HG03280 (cell line): Measurements from ENCODE around the gene RNF4.
"Not testable (repeated sequence)": the region's sequence is repeated elsewhere in the genome, so short reads cannot be mapped to it uniquely, and the experiment has no call there.

Source experiments
- ATAC-seq: cut with Tn5 transposase; IDR thresholded peaks from one replicate; pipeline ENCODE4 v1.9.1; 2021; ENCODE audit warnings: mild to moderate bottlenecking, moderate library complexity; ENCODE audit not compliant: unreplicated experiment

RNF4 gene

DNA sequence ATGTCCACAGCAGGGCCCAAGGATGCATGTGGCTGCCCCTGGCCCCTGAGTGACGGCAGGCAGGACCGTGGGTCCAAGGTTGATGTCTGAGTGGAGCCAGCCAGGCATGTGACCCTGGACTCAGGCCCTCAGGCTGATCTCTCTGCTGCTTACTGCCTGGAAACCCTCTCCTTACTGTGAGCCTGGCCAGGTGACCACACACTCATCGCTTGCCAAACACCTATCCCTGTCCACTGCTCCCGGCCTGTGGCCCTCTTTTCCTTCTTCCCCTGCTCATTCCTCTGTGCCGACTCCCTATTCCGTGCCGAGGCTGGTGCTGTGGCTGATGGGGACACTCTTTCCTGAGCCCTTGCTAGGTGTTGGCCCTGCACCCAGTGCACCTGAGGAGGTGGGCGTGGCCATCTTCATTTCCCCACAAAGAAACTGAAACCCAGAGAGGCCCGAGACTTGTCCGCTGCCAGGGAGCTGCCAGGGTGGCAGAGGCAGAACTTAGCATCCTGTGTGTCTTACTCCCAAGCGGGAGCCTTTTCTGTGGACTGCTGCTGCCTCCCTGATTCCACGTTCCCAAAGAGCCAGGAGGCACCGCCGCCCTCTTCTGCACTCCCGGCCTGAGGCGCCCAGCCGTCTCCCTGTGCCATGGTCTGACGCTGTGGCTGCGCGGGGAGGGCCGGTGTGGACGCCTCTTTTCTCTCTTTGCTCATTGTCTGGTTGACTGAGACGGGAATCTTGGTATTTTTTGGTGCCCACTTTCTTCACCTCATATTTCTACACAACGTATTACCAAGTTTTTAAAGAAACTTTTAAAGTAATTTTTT lies 11.2 kb upstream of the RNF4 start:
- no peak for ATAC-seq

DNA sequence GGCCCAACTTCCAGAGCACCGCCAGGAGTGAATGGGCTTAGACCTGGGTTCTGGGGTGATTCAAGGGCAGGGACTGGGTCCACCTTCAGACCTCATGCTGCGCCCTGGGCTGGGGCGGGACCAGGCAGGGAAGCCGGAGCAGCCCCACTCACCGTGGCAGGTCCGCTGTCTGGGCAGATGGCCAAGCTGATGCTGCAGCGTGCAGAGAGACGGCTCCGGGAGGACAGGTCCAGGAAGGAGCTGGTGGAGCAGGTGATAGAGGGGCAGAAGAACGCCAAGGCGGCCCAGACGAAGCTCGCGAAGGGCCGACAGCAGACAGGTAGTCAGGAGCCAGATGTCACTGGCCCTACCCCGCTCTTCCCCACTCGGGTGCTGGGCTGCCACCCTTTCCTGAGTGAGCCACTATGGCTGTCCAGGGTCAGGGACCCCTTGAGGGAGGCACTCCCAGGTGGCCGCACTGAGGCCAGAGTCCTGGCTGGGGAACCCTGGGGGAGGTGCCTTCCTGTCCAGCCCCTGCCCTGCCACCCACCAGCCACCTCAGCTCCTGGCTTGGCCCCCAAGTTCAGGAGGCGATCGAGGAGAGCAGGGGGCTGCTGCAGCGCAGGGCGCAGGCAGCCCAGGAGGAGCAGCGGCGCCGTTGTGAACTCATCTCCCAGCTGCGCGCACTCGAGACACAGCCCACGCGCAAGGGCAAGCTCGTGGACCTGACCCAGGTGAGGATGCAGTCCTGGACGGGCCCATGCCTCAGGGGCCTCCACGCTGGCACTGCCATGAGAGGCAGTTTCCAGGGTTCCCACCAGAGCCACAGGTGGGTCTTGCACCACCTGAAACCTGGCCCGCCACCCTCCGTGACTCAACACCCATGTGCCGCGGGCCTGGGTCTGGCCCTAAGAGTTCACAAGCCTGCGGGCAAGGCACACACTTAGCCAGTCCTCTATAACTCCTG lies 10.1 kb upstream of the RNF4 start:
- ATAC-seq = no peak

GRCh38 chr4:2459589-2460349 lies 9.1 kb upstream of the RNF4 start:
- no peak for ATAC-seq

DNA sequence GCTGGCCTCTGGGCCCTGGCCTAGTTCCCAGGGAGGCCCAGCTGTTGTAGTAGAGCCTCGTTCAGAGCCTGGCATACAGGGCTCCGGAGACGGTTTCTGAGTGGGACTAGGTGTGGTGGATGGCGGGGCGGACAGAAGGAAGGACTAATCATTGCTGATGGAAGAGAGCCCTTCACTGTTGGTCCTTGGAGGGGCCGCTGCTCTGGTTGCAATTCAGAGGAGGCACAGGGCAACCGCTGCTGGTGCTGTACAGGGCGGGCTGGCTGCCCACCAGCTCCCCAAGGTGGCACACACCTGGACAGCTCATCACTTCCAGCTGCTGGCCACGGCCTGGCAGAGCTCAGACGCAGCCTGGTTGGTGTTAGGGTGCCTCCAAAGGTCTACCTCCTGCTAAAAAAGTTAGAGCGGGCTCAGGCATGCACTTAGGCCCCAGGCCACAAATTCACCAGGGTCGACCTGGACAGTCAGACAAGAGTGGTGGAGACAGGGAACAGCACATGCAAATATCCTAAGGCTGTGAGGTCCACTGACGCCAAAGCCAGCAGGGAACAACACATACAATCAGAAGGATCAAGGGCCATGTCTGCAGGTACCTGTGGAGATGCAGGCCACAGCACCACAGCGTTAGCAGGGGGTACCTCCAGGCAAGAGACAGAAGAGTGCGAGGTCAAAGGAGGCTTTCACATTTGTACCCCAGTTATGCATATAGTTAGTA lies 7.5 kb upstream of the RNF4 start:
- ATAC-seq = no peak

DNA sequence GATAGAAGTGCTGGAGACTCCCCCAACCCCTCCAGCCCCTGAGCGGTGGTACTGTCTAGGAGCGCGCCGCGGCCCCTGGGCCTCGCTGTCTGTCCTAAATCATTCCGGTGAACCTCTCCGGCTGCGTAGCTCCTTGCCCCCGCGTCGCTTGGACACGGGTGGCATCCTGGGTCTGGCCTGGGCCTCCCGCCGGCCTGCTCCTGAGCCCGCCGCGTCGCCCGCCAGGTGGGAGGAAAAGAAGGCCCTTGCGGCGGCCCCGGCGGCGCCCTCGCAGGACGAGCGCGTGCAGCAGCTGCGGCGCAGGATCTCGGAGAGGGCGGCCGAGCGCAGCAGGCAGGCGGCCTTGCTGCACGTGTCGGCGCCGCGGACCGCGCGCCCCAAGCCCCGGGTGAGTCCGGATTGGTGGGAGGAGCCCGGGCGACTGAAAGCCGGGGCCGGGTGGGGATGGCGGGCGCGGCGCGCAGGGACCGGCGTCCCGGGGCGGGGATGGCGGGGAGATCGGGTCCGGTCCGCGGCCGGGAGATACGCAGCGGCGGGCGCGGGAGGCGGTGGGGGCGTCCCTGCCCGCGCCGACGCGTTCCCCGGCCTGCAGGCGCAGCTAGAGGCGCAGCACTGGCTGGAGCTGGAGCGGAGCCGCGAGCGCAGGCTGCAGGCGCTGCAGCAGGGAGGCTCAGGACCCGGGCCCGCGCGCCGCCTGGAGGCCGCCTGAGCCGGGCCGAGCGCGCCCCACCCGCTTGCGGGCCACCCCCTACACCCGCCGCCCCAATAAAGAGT lies 6.5 kb upstream of the RNF4 start:
- peak; percentile 82 for ATAC-seq

GRCh38 chr4:2462992-2463762 lies 5.7 kb upstream of the RNF4 start:
- ATAC-seq = no peak

DNA sequence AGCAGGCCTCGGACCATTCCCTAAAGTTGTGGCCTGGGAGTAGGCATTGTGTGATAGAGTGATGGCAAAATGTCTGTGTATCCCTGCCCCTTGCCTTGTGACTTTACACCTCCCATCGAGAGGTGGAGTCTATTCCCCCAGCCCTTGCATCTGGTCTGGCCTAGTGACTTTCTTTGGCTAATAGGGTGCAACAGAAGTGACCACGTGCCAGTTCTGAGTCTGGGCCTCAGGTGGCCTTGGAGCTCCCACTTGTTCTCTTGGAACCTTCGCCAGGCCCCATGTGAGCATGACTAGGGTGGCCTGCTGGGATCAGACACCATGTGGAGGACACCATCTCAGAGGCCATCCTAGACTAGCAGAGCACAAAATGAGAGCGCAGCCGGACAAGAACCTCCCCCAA lies 3.9 kb upstream of the RNF4 start:
- no peak for ATAC-seq

DNA sequence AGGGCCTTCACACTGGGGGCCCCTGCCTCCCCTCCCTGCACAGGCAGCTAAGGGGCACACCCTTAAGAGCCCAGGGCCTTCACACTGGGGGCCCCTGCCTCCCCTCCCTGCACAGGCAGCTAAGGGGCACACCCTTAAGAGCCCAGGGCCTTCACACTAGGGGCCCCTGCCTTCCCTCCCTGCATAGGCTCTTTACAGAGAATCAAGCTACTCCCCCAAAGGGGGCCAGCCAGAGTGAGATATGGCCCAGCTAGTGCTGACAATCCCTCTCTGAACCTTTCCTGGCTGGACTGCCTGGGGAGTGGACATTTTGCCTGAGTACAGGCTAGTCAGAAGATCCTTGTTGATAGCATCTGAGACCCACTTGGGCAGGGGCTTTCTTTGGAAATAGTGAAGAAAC lies 3.4 kb upstream of the RNF4 start:
- not testable (repeated sequence) for ATAC-seq

- peak; percentile 40 for ATAC-seq
Observed at GRCh38 chr4:2469192-2469984, 482 bp downstream of the RNF4 start.

DNA sequence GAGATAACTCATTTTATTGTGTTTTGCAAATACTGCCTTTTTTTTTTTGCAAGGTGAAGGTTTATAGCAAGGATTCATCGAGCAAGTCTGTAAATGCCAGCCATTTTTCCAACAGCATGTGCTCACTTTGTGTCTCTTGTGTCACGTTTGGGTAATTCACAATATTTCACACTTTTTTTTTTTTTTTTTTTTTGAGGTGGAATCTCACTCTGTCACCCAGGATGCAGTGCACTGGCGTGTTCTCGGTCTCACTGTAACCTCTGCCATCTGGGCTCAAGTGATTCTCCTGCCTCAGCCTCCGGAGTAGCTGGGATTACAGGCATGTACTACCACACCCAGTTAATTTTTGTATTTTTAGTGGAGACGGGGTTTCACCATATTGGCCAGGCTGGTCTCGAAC lies 1.9 kb downstream of the RNF4 start:
- no peak for ATAC-seq

- no peak for ATAC-seq
Observed at GRCh38 chr4:2472187-2472586, 3.3 kb downstream of the RNF4 start.

- no peak for ATAC-seq
Observed at GRCh38 chr4:2478229-2478628, 9.3 kb downstream of the RNF4 start.

DNA sequence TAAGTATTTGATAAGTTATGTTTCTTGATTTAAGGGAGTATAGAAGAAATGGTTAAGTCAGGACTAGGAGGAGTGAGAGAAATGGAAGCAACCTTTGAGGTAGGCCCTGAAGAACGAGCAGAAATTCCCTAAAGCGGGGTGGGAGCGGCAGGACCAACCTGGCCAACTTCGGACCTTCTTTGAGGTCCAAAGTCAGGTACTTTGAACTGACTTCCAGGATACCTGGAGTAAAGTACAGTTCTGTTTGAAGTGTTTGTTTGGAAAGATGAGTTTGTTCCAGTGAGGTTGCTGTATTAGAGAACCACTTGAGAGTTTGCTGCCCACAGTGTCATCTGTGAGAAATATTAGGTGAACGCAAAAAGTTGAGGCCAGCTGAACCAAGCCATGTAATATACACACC lies 11.7 kb downstream of the RNF4 start:
- no peak for ATAC-seq

- ATAC-seq = no peak
Observed at GRCh38 chr4:2482192-2482591, 13.3 kb downstream of the RNF4 start.

DNA sequence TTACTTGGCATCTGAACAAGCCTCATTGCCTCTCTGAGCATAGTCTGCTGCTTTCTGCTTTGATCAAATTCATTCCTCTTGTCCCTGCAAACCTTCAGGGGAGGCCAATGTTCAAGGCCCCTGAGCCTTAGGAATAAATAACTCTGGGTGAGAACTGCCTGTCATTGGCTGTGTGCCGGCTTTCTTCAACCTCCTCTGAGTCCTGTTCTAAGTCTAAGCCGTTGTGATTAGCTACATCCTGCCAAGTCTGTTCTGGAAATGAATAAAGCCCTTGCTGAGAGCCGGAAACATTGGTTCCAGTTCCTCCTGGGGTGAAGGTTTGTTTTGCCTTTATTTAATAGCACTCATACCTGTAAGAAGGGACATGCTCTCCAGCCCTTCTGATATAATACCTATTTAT lies 13.8 kb downstream of the RNF4 start:
- ATAC-seq = peak; percentile 43

GRCh38 chr4:2483237-2483636 lies 14.3 kb downstream of the RNF4 start:
- ATAC-seq = no peak

DNA sequence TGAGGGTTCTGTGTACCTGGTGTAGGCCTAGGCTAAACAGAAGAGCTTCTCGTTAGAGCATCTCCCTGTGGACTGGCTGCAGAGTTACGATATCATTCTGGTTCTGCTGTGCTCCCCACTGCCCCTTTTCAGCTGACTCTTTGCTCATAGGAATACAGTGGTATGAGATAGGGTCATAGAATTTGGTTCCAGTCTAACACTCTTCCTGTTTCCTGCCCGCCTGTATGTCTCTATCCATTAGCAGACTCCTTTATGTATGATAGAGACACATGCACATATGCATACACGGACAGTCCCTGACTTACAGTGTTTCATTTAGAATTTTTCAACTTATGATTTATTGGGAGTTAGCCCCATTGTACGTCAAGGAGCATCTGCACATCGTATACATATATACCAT lies 15.3 kb downstream of the RNF4 start:
- no peak for ATAC-seq

- peak; percentile 71 for ATAC-seq
Observed at GRCh38 chr4:2484993-2485392, 16.1 kb downstream of the RNF4 start.
